Measurements from ENCODE around the gene LRRC32. TPM values are rescaled to one million over a fixed set of nuclear protein-coding genes. Genes with fewer than 3 reads are reported as not detected.

The LRRC32 gene
- total RNA-seq, 4 donors from 2014 or later = 45.0 to 117 (median 73.4) TPM

GRCh38 chr11:76695771-76696170 lies 25.2 kb upstream of the LRRC32 start:
- Histone ChIP-seq H3K27ac (no peak overlapping the region), H3K36me3 (no peaks in the 10 kb centered on the region), H3K4me1 (peaks cover 0 to 1% (median 0%) of the 10 kb centered on the region in 4 donors), H3K4me3 (no peak overlapping the region), H3K27me3 (no peaks in the 10 kb centered on the region), H3K9me3 (no peaks in the 10 kb centered on the region)
- TF ChIP-seq EP300 (IDR thresholded peaks at IDR 0.05) (no peak), POLR2A (IDR thresholded peaks at IDR 0.05) (no peak)
- DNase-seq (ENCODE audit: low spot score in 2 of 2) = no peak
- 71 to 78% methylated on average over 6 of the region's 6 CpGs for WGBS, 2 donors

GRCh38 chr11:76695133-76695532 lies 24.6 kb upstream of the LRRC32 start:
- no peak for DNase-seq (ENCODE audit: low spot score in 2 of 2)
- Histone ChIP-seq H3K36me3 (no peaks in the 10 kb centered on the region), H3K27me3 (no peaks in the 10 kb centered on the region), H3K4me1 (no peaks in the 10 kb centered on the region), H3K27ac (no peak overlapping the region), H3K4me3 (no peak overlapping the region), H3K9me3 (no peaks in the 10 kb centered on the region)
- TF ChIP-seq, protein P1, sequence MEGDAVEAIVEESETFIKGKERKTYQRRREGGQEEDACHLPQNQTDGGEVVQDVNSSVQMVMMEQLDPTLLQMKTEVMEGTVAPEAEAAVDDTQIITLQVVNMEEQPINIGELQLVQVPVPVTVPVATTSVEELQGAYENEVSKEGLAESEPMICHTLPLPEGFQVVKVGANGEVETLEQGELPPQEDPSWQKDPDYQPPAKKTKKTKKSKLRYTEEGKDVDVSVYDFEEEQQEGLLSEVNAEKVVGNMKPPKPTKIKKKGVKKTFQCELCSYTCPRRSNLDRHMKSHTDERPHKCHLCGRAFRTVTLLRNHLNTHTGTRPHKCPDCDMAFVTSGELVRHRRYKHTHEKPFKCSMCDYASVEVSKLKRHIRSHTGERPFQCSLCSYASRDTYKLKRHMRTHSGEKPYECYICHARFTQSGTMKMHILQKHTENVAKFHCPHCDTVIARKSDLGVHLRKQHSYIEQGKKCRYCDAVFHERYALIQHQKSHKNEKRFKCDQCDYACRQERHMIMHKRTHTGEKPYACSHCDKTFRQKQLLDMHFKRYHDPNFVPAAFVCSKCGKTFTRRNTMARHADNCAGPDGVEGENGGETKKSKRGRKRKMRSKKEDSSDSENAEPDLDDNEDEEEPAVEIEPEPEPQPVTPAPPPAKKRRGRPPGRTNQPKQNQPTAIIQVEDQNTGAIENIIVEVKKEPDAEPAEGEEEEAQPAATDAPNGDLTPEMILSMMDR (IDR thresholded peaks at IDR 0.05) = no peak
- TF ChIP-seq EP300 (IDR thresholded peaks at IDR 0.05) (no peak), POLR2A (IDR thresholded peaks at IDR 0.05) (no peak)
- WGBS, 2 donors = 88 to 90% methylated on average over 13 of the region's 13 CpGs

DNA sequence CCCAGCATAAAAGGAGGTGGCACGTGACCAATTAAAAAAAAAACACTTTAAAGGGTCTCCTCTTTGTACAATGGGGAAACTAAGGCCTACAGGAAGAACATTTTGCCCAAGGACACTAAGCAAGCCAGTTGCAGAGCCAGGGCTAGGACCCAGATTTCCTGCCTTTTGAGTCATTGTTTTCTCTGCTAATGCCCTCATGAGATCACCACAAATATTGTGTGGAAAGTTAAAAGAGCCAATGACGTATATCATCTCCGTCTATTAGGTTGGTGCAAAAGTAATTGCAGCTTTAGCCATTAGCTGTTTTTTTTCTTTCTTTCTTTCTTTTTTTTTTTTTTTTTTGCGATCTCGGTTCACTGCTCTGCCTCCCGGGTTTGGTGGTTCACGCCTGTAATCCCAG lies 24.1 kb upstream of the LRRC32 start:
- no peaks in the 10 kb centered on the region for H3K4me1 ChIP-seq
- TF ChIP-seq POLR2A (IDR thresholded peaks at IDR 0.05) (no peak), EP300 (IDR thresholded peaks at IDR 0.05) (no peak)
- TF ChIP-seq, protein P1 (IDR thresholded peaks at IDR 0.05) = no peak
- H3K27me3 ChIP-seq = no peaks in the 10 kb centered on the region
- WGBS, 2 donors = 75 to 76% methylated on average over 7 of the region's 7 CpGs
- no peak for DNase-seq (ENCODE audit: low spot score in 2 of 2)
- H3K36me3 ChIP-seq = no peaks in the 10 kb centered on the region
- no peak overlapping the region for H3K4me3 ChIP-seq
- no peak overlapping the region for H3K27ac ChIP-seq
- no peaks in the 10 kb centered on the region for H3K9me3 ChIP-seq

DNA sequence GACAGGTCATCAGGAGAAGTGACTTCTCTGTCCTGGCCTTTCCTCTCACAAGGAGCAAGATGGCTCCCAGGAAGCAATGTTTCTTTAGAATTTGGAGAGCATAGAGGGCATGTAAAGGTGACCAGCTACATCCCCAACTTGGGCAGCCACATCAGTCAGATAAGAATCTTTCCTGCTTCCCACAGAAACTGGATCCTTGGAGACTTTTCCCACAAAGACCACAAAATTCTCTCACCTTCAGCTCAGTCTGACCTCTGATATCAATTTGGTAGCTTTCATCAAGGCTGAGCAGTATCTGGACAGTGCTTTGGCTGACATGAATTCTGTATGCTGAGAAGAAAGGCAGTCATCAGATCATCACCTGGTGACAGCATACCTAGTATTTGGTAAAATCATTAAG lies 23.3 kb upstream of the LRRC32 start:
- Histone ChIP-seq H3K36me3 (no peaks in the 10 kb centered on the region), H3K27ac (no peak overlapping the region), H3K4me1 (no peaks in the 10 kb centered on the region), H3K4me3 (no peak overlapping the region), H3K27me3 (no peaks in the 10 kb centered on the region), H3K9me3 (no peaks in the 10 kb centered on the region)
- DNase-seq (ENCODE audit: low spot score in 2 of 2) = no peak
- TF ChIP-seq POLR2A (IDR thresholded peaks at IDR 0.05) (no peak), EP300 (IDR thresholded peaks at IDR 0.05) (no peak)
- TF ChIP-seq, protein P1 (IDR thresholded peaks at IDR 0.05) = no peak

DNA sequence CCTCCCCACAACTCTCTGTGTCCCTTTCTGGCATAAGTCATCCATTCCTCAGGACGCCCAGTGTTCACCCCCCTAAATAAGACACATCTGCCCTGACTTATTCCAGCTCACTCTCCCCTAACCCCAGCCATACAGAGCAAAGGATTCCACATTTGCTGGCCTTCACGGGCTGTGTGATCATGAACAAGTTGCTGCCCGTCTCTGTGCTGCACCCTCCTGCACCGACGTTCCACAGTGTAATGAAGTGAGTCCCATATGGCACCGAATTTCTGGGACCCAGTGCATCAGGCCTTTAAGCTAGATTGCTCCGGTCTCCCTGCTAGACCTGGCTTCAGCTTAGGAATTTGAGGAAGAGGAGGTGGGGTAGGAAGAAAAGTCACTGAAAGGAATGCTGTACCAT lies 22.4 kb upstream of the LRRC32 start:
- H3K27me3 ChIP-seq = no peaks in the 10 kb centered on the region
- no peak for DNase-seq (ENCODE audit: low spot score in 2 of 2)
- H3K4me1 ChIP-seq = no peaks in the 10 kb centered on the region
- H3K9me3 ChIP-seq = no peaks in the 10 kb centered on the region
- TF ChIP-seq EP300 (IDR thresholded peaks at IDR 0.05) = no peak
- no peak for TF ChIP-seq POLR2A (IDR thresholded peaks at IDR 0.05)
- TF ChIP-seq, protein P1 (IDR thresholded peaks at IDR 0.05) = no peak
- no peak overlapping the region for H3K27ac ChIP-seq
- WGBS, 2 donors = 78 to 79% methylated on average over 7 of the region's 7 CpGs
- no peak overlapping the region for H3K4me3 ChIP-seq
- H3K36me3 ChIP-seq = no peaks in the 10 kb centered on the region

GRCh38 chr11:76691655-76692054 lies 21.1 kb upstream of the LRRC32 start:
- 73 to 83% methylated on average over 1 of the region's 1 CpG for WGBS, 2 donors
- no peaks in the 10 kb centered on the region for H3K4me1 ChIP-seq
- H3K27me3 ChIP-seq = no peaks in the 10 kb centered on the region
- no peaks in the 10 kb centered on the region for H3K9me3 ChIP-seq
- H3K27ac ChIP-seq = no peak overlapping the region
- no peak overlapping the region for H3K4me3 ChIP-seq
- TF ChIP-seq, protein P1 (IDR thresholded peaks at IDR 0.05) = no peak
- TF ChIP-seq POLR2A (IDR thresholded peaks at IDR 0.05) (no peak), EP300 (IDR thresholded peaks at IDR 0.05) (no peak)
- DNase-seq (ENCODE audit: low spot score in 2 of 2) = no peak
- no peaks in the 10 kb centered on the region for H3K36me3 ChIP-seq
